ENCODE results near the gene SMPD4.
"Not testable (repeated sequence)": the region's sequence is repeated elsewhere in the genome, so short reads cannot be mapped to it uniquely, and the experiment has no call there.

- TF ChIP-seq, protein P1, sequence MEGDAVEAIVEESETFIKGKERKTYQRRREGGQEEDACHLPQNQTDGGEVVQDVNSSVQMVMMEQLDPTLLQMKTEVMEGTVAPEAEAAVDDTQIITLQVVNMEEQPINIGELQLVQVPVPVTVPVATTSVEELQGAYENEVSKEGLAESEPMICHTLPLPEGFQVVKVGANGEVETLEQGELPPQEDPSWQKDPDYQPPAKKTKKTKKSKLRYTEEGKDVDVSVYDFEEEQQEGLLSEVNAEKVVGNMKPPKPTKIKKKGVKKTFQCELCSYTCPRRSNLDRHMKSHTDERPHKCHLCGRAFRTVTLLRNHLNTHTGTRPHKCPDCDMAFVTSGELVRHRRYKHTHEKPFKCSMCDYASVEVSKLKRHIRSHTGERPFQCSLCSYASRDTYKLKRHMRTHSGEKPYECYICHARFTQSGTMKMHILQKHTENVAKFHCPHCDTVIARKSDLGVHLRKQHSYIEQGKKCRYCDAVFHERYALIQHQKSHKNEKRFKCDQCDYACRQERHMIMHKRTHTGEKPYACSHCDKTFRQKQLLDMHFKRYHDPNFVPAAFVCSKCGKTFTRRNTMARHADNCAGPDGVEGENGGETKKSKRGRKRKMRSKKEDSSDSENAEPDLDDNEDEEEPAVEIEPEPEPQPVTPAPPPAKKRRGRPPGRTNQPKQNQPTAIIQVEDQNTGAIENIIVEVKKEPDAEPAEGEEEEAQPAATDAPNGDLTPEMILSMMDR (IDR thresholded peaks at IDR 0.05): not testable (repeated sequence)
- TF ChIP-seq POLR2A, POLR2AphosphoS5 (IDR thresholded peaks at IDR 0.05): not testable (repeated sequence)
These were observed 38.8 kb downstream of the SMPD4 start for GRCh38 chr2:130142396-130143265.
